ENCODE results near the gene OR5B2.

The OR5B2 gene

DNA sequence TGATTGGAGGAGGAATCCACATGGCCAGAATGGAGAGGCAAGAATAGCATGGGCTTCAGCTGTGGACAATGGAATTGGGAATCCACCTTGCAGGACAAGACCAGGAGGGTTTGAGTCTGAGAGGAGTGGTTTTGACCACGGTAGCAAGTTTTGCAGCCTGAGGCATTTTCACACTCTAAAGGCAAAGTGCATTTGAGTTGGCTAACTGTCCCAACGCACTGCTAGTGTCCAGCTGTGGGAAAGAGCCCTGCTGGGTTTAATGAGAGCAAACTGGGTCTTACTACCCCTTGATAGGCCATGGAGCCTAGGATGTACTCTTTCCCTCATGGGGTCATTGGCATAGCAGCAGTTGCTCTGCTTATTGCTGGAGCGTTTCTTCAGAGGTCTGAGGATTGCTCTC is at the start of gene OR5B2:
Gene OR5B2 (minus strand): TSS at position 101 of the 400 bp plus-strand sequence. CDS start 4,860 bp downstream, outside the sequence.
- TF ChIP-seq, protein P1, sequence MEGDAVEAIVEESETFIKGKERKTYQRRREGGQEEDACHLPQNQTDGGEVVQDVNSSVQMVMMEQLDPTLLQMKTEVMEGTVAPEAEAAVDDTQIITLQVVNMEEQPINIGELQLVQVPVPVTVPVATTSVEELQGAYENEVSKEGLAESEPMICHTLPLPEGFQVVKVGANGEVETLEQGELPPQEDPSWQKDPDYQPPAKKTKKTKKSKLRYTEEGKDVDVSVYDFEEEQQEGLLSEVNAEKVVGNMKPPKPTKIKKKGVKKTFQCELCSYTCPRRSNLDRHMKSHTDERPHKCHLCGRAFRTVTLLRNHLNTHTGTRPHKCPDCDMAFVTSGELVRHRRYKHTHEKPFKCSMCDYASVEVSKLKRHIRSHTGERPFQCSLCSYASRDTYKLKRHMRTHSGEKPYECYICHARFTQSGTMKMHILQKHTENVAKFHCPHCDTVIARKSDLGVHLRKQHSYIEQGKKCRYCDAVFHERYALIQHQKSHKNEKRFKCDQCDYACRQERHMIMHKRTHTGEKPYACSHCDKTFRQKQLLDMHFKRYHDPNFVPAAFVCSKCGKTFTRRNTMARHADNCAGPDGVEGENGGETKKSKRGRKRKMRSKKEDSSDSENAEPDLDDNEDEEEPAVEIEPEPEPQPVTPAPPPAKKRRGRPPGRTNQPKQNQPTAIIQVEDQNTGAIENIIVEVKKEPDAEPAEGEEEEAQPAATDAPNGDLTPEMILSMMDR (IDR thresholded peaks at IDR 0.05; ENCODE audit: insufficient read depth, low read depth, low read length, missing control alignments): no peak
- H3K4me3 ChIP-seq (ENCODE audit: low read depth, low read length): no peak within 1 kb of the TSS
- no peak for DNase-seq (ENCODE audit: low read depth)

DNA sequence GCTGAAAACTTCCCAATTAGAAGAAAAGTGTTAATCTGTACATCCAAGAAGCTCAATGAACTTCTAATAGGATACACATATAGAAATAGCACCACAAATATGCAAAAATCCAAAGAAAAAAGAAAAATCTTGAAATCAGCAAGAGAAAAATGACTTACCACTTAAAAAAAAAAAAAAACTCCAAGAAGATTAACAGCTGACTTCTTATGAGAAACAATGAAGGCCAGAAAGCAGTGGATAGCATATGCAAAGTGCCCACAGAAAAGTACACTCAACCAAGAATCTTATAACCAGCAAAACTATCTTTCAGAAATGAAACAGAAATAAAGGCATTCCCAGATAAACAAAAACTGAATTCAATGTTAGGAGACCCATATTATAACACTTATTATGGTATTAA is 44.0 kb upstream of the OR5B2 start:
- H3K4me3 ChIP-seq (ENCODE audit: low read depth, low read length): no peak overlapping the region
- DNase-seq (ENCODE audit: low read depth): no peak
- TF ChIP-seq, protein P1 (IDR thresholded peaks at IDR 0.05; ENCODE audit: insufficient read depth, low read depth, low read length, missing control alignments): no peak

DNA sequence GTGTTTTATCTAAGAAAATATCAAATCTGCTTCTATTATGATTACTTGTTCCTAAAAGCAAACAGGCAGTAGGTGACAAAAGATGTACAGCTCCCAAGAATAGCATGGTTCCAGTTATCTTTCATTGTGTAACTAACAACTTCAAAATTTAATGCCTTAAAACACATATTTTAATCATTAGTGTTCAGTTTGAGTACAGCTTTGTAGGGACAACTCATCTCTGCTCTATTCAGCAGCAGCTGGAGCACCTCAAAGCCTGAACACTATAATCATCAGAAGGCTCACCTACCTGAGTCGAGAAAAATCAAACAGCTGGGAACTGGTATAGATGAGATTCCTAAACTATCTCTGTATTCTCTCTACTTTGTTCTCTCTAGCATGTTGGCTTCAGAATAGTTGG is 38.4 kb upstream of the OR5B2 start:
- TF ChIP-seq, protein P1 (IDR thresholded peaks at IDR 0.05; ENCODE audit: insufficient read depth, low read depth, low read length, missing control alignments): no peak
- DNase-seq (ENCODE audit: low read depth): no peak
- no peak overlapping the region for H3K4me3 ChIP-seq (ENCODE audit: low read depth, low read length)

DNA sequence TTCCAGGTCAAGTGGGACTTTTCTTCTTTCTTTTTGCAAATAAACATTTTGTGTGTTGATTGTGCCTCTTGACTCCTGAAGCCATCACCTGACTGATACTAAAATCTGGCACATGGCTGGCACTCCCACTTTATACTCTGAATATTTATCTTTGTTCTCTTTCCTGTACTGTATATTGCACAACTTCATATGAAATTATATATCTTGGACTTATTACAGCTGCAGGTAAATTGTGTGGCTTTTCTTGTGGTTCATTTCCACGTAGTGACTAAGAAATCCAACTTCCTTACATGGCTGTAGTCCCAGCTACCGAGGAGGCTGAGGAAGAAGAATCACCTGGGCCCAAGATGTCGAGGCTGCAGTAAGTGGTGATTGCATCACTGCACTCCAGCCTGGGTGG is 37.8 kb upstream of the OR5B2 start:
- TF ChIP-seq, protein P1 (IDR thresholded peaks at IDR 0.05; ENCODE audit: insufficient read depth, low read depth, low read length, missing control alignments): no peak
- no peak for DNase-seq (ENCODE audit: low read depth)
- H3K4me3 ChIP-seq (ENCODE audit: low read depth, low read length): no peak overlapping the region

DNA sequence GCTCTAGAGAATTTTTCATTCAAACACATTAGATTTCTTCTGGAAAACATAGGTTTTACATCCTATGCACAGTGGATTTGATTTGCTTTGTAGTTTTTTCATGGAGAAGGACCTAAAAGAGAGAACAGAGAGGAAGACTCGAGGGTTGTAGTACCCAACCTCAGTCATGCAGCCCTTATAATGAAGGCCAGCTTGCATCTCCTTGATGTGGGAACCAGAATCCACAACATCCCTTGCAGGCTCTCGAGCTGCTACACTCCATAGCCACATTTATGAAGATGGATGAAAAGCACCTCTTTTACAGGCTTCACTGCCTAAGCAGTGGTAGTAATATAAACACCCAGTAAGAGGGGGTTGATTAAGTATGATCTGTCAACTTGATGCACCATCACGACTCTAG is 23.7 kb upstream of the OR5B2 start:
- no peak overlapping the region for H3K4me3 ChIP-seq (ENCODE audit: low read depth, low read length)
- TF ChIP-seq, protein P1 (IDR thresholded peaks at IDR 0.05; ENCODE audit: insufficient read depth, low read depth, low read length, missing control alignments): no peak
- DNase-seq (ENCODE audit: low read depth): no peak

DNA sequence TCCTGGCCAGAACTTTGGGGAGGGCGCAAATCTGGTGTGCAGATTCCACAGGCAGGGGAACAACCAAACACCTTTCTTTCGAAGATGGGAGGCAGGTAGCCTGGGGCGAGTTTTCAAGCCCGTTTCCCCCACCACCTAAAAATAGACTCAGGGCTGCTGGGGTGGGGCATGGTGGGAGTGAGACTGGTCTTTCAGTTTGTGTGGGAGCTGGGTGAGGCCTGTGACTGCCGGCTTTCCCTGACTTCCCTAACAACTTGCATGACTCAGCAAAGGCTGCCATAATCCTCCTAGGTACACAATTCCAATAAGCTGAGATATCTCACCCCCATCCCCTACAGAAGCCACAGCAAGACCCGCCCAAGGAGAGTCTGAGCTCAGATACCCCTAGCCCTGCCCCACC is 18.4 kb upstream of the OR5B2 start:
- DNase-seq (ENCODE audit: low read depth): no peak
- TF ChIP-seq, protein P1 (IDR thresholded peaks at IDR 0.05; ENCODE audit: insufficient read depth, low read depth, low read length, missing control alignments): no peak
- H3K4me3 ChIP-seq (ENCODE audit: low read depth, low read length): no peak overlapping the region

DNA sequence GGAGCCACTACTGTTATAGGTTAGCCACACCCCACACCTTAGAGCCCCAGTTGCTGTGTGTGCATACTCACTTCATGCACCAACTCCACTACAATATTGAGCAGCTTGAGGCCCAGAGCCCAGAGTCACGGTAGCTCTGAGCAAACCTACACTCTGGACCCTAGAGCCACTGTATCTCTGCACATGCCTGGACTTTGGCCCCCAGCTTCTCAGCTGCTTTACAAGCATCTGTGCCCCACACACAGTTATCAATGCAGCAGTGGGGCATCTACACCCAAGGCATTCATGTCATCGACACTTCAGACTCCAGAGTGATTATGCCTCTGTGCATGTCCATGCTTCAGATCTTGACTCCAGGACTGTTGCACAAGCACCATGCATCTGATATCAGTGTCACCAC is 16.4 kb upstream of the OR5B2 start:
- DNase-seq (ENCODE audit: low read depth): no peak
- TF ChIP-seq, protein P1 (IDR thresholded peaks at IDR 0.05; ENCODE audit: insufficient read depth, low read depth, low read length, missing control alignments): no peak

More for the DNA sequence above, 16.4 kb upstream of the OR5B2 start:
- H3K4me3 ChIP-seq (ENCODE audit: low read depth, low read length): no peak overlapping the region

Data from GM12865 (cell line).